Measurements from ENCODE around the gene GET4.
"Not testable (repeated sequence)": the region's sequence is repeated elsewhere in the genome, so short reads cannot be mapped to it uniquely, and the experiment has no call there.

The GET4 gene

GRCh38 chr7:846958-847650 is 29.2 kb upstream of the GET4 start:
- not testable (repeated sequence) for DNase-seq

DNA sequence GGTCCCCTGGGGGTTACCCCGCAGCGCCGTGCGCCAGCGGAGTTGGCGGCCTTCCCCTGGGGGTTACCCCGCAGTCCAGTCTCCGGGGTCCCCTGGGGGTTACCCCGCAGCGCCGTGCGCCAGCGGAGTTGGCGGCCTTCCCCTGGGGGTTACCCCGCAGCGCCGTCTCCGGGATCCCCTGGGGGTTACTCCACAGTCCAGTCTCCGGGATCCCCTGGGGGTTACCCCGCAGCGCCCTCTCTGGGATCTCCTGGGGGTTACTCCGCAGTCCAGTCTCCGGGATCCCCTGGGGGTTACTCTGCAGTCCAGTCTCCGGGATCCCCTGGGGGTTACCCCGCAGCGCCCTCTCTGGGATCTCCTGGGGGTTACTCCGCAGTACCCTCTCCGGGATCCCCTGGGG is 28.6 kb upstream of the GET4 start:
- not testable (repeated sequence) for DNase-seq

DNA sequence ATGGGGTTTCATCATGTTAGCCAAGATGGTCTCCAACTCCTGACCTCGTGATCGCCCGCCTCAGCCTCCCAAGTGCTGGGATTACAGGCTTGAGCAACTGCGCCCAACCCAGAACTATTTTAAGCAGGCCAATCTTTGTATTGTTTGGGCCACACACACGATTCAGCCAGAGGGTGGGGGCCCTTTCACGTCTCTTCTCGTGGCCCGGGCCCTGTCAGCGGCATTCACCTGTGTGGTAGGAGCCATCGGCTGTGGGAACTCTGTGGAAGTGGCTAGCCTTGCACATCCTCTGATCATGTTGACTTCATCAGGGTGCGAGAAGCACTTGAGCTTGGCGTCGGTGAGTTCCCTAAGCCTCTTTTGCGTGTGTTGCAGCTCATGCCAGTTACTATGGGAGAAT is 27.2 kb upstream of the GET4 start:
- no peak for DNase-seq

DNA sequence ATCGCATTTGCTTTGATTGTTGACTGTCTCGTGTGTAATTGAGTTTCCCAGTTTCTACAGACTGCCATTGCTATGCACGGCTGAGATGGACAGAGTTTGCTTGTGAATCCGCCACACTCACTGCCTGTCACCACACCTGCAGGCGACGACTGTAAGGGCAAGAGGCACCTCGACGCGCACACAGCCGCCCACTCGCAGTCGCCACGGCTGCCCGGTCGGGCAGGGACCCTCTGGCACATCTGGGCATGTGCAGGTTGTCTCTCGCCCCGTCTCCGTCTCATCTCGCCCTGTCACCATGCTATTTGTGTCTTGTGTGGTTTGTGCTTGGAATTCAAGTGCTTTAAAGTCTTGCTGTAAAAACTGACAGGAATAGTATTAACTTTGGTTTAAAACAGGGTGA is 26.6 kb upstream of the GET4 start:
- no peak for DNase-seq

DNA sequence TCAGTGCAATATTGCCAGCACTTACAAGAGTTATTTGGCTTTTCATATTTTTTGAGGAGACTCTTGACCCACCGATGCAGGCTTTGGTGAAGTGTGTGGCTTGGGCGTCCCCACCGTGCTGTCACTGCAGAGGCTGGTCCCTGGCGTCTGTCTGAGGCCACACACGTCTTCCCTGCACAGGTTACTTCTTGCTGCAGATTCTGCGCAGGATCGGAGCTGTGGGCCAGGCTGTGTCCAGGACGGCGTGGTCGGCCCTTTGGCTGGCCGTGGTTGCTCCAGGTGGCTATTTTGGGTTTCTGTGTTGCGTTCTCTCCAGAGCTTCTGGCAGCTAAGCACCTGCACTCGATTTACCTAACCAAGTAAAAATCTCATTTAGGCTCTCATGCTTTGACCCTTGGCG is 25.1 kb upstream of the GET4 start:
- no peak for DNase-seq

- no peak for DNase-seq
These were observed 22.8 kb upstream of the GET4 start for GRCh38 chr7:853366-854117.

- DNase-seq = no peak
These were observed 22.1 kb upstream of the GET4 start for GRCh38 chr7:854118-854775.

- no peak for DNase-seq
These were observed 20.5 kb upstream of the GET4 start for GRCh38 chr7:855686-856369.

DNA sequence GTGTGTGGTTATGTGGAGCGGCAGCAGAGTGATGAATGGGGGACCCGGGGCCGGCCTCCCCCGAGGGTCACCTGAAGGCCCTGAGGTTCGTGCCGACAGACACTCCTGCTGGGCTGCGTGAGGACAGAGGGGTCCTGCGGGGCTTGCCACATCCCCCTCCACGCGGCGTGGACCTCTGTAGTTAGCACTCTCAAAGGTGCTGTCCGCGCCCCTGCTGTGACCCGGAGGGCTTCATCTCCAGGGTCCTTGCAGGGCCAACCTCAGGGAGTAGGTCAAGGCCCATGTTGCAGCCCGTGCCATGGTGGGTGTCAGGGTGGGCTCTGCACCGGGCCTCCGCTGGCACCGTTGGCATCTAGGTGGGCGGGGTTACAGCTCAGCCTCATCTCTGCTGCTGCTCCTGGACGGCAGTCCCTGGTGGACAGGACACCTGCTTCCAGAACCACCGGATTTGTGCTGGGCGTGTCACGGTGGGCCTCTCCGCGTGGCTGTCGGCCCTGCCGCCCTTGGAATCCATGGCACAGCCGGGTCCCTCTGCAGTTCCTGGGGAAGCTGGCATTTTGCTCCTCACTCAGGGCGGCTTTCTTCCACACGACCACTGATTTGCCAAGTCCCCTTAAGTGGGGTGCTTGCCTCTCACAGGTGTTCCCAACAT is 19.8 kb upstream of the GET4 start:
- no peak for DNase-seq

DNA sequence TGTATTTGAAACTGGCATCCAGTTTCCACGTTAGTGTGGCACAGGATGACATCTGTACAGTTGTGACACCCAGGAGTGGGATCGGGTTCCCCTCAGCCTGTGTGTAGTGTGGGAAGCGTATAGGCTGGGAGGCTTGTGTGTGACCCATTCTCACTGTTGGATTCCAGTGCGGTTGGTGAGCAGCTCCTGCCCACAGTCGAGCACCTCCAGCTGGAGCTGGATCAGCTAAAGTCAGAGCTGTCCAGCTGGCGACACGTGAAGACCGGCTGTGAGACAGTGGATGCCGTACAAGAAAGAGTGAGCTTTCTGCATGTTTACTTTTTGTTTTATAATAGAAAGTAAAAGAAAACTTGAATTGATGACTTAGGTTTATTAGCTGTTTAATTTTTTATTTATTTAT is 18.7 kb upstream of the GET4 start:
- DNase-seq = no peak

GRCh38 chr7:859359-860030 is 16.9 kb upstream of the GET4 start:
- no peak for DNase-seq

- DNase-seq = no peak
These were observed 16.2 kb upstream of the GET4 start for GRCh38 chr7:860149-860548.

GRCh38 chr7:861222-861621 is 15.1 kb upstream of the GET4 start:
- DNase-seq = no peak

DNA sequence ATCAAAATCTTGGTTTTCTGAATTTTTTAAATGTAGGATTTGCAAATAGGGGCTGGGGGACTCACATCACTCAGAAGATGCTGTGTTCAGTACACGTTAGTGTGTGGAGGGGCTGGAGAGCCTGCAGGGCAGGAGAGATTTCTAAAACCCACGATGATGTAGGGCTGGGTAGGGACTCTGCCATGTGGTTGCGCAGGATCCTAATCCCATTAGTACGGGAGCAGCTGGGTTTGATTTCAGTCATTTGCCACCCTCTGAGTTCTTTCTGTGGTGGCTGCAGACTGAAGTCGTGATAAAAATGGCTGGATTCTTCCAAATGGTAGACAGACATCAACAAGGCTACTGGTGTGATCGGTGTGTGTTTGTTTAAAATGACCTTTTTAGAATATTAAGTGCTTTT is 14.2 kb upstream of the GET4 start:
- DNase-seq = no peak

DNA sequence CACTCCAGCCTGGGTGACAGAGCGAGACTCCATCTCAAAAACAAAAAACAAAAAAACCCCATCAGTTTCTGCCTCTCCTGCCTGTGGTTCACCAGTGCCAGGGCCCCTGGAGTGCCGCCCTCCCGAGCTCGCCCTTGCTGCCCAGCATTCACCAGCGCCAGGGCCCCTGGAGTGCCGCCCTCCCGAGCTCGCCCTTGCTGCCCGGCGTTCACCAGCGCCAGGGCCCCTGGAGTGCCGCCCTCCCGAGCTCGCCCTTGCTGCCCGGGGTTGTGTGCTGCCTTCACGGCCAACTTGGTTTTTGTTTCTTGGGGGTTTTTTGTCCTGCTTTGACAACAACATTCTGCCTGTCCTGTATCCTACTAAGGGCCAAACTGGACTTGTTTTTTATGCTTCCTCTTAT is 13.2 kb upstream of the GET4 start:
- DNase-seq = no peak

GRCh38 chr7:865921-866320 is 10.4 kb upstream of the GET4 start:
- DNase-seq = no peak

GRCh38 chr7:867001-867405 is 9.4 kb upstream of the GET4 start:
- peak; percentile 49 for DNase-seq

GRCh38 chr7:867406-868188 is 8.8 kb upstream of the GET4 start:
- peak; percentile 70 for DNase-seq

- DNase-seq = no peak
These were observed 8.2 kb upstream of the GET4 start for GRCh38 chr7:868189-868486.

DNA sequence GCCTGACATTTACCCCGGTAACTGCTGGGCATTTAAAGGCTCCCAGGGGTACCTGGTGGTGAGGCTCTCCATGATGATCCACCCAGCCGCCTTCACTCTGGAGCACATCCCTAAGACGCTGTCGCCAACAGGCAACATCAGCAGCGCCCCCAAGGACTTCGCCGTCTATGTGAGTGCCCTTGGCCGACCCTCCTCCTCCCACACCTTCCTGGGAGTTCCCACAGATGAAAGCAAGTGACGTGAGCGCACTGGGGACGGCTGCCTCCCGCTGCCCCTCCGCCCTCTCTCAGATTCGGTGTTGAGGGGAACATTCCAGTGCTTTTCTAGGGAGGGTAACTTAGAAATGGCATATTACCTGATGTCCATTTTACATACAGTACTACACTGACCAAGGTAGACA is 7.0 kb upstream of the GET4 start:
- no peak for DNase-seq

DNA sequence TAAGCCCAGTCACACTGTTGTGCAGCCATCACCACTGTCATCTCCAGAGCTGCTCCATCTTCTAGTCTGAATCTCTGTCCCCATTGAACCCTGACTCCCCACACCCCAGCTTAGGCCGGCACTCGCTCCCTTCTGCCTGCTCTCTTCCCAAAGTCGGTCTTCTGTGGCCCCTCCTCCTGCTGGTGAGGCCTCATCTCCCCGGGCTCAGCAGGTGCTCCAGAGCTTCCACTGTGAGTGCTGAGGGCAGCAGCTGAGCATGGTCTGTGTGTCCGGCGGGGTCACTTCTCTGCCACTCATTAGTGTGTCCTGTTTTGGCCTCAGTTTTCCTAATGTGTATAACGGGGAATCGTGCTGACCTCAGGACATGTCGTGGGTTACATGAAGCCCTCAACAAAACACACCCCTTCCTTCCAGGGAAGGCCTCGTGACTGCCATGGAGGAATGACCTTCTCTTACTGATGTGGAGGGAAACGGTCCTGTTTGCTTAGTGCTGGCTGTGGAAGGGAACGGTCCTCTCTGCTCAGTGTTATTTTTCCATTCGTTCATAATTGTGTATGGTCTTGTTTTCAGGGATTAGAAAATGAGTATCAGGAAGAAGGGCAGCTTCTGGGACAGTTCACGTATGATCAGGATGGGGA is 4.3 kb upstream of the GET4 start:
- DNase-seq = no peak

Measured in T1000 (cell line).